Ascending aorta (tissue), 2 donors: ENCODE data around the gene TRIM33. TPM values are rescaled to one million over a fixed set of nuclear protein-coding genes. Genes with fewer than 3 reads are reported as not detected.

ENCODE experiments used
- DNase-seq, 2 donors: peaks; one replicate each; pipeline ENCODE4 v3.0.0-alpha.2; 2019; ENCODE audit warnings: low spot score in 2 of 2
- H3K27ac ChIP-seq, 2 donors: fragments of 200-600 bp; sonication (generic); one replicate each; pipeline ENCODE4 v1.5.1; 2016 to 2017; ENCODE audit warnings: mild to moderate bottlenecking in 1 of 2
- H3K27me3 ChIP-seq: fragments of 200-600 bp; sonication (generic); one replicate; pipeline ENCODE4 v1.5.1; 2017
- H3K36me3 ChIP-seq, 2 donors: fragments of 200-600 bp; sonication (generic); one replicate each; pipeline ENCODE4 v1.5.1; 2016
- H3K4me1 ChIP-seq, 2 donors: fragments of 200-600 bp; sonication (generic); one replicate each; pipeline ENCODE4 v1.5.1; 2016 to 2017; ENCODE audit warnings: mild to moderate bottlenecking in 1 of 2
- H3K4me3 ChIP-seq, 2 donors: fragments of 200-600 bp; sonication (generic); one replicate each; pipeline ENCODE4 v1.5.1; 2016 to 2017; ENCODE audit warnings: mild to moderate bottlenecking in 1 of 2
- H3K9me3 ChIP-seq, 2 donors: fragments of 200-600 bp; sonication (generic); one replicate each; pipeline ENCODE4 v1.5.1; 2016
- intact Hi-C: fragments of 100-400 bp; cut with DNase I; formaldehyde crosslinking; loops from one replicate; pipeline ENCODE4 v1.15.1; 2023
- total RNA-seq: library from RNA; depleted of rRNA; stranded (reverse); fragments of >200 nt; gene quantifications from one replicate; pipeline ENCODE4 v1.1.0, GENCODE V29; 2016
- TF ChIP-seq, protein P1 (sequence below), 3 experiments: fragments of 200-600 bp in 2 of 3; fragments of 450-650 bp in 1 of 3; sonication (generic) in 2 of 3; IDR thresholded peaks; one replicate each; pipeline ENCODE4 v1.5.1; 2016 to 2019; ENCODE audit warnings: antibody characterized with exemption in 3 of 3, mild to moderate bottlenecking in 1 of 3, moderate library complexity in 1 of 3

TRIM33 gene
- total RNA-seq, 1 donor from 2014 or later = 42.5 TPM

DNA sequence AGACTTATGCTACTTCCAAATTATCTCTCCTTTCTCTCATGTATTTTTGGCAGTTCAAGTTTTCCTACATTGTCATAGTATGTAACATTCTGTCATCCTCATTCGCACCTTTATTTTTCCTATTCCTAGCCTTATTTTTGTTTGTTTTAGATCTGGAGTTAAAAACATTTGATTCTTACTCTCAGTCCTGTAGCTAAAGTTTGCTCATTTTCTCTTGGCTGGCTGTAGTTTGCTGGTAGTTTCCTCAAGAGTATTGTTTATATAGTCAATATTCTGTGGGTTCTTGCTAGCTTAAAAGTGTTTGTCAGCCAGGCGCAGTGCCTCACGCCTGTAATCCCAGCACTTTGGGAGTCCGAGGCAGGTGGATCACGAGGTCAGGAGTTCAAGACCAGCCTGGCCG, 29.8 kb upstream of the TRIM33 start:
- Histone ChIP-seq H3K36me3 (no peaks in the 10 kb centered on the region), H3K4me3 (no peak overlapping the region), H3K9me3 (no peaks in the 10 kb centered on the region), H3K27me3 (no peaks in the 10 kb centered on the region), H3K27ac (no peak overlapping the region), H3K4me1 (no peaks in the 10 kb centered on the region)
- intact Hi-C loops = no loop called here
- TF ChIP-seq, protein P1, sequence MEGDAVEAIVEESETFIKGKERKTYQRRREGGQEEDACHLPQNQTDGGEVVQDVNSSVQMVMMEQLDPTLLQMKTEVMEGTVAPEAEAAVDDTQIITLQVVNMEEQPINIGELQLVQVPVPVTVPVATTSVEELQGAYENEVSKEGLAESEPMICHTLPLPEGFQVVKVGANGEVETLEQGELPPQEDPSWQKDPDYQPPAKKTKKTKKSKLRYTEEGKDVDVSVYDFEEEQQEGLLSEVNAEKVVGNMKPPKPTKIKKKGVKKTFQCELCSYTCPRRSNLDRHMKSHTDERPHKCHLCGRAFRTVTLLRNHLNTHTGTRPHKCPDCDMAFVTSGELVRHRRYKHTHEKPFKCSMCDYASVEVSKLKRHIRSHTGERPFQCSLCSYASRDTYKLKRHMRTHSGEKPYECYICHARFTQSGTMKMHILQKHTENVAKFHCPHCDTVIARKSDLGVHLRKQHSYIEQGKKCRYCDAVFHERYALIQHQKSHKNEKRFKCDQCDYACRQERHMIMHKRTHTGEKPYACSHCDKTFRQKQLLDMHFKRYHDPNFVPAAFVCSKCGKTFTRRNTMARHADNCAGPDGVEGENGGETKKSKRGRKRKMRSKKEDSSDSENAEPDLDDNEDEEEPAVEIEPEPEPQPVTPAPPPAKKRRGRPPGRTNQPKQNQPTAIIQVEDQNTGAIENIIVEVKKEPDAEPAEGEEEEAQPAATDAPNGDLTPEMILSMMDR (IDR thresholded peaks at IDR 0.05) = no peak
- DNase-seq = no peak

DNA sequence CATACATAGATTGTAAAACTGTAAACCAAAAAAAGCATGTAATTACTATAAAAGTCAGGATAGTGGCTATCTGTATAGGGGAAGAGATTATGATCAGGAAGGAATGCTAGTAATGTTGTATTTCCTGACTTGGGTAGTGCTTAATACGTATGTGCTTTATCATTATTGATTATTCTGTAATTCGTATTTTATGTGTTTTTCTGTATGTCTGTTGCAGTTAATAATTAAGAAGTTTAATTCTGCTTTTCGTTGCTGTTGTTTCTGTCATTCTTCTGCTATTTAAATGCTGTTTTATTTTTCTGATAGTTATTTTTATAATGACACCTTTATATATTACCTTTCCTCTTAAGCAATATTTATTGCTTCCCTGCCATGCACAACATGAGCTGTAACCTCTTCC, 29.3 kb upstream of the TRIM33 start:
- H3K36me3 ChIP-seq = no peaks in the 10 kb centered on the region
- no peaks in the 10 kb centered on the region for H3K9me3 ChIP-seq
- DNase-seq = no peak
- no peaks in the 10 kb centered on the region for H3K27me3 ChIP-seq
- TF ChIP-seq, protein P1 (IDR thresholded peaks at IDR 0.05) = no peak
- no peak overlapping the region for H3K27ac ChIP-seq
- no peaks in the 10 kb centered on the region for H3K4me1 ChIP-seq
- intact Hi-C loops = no loop called here
- H3K4me3 ChIP-seq = no peak overlapping the region

DNA sequence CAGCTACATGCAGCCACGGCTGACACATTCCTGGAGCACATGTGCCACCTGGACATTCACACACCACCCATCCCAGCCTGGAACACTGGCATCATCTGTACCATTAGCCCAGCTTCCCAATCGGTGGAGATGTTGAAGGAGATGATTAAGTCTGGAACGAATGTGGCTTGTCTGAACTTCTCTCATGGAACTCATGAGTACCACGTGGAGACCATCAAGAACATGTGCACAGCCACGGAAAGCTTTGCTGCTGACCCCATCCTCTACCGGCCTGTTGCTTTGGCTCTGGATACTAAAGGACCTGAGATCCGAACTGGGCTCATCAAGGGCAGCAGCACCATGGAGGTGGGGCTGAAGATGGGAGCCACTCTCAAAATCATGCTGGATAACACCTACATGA, 25.0 kb upstream of the TRIM33 start:
- H3K4me1 ChIP-seq = no peaks in the 10 kb centered on the region
- TF ChIP-seq, protein P1 (IDR thresholded peaks at IDR 0.05) = no peak
- no peak overlapping the region for H3K27ac ChIP-seq
- DNase-seq = no peak
- H3K27me3 ChIP-seq = no peaks in the 10 kb centered on the region
- H3K4me3 ChIP-seq = no peak overlapping the region
- no peaks in the 10 kb centered on the region for H3K9me3 ChIP-seq
- intact Hi-C loops = no loop called here
- H3K36me3 ChIP-seq = no peaks in the 10 kb centered on the region

DNA sequence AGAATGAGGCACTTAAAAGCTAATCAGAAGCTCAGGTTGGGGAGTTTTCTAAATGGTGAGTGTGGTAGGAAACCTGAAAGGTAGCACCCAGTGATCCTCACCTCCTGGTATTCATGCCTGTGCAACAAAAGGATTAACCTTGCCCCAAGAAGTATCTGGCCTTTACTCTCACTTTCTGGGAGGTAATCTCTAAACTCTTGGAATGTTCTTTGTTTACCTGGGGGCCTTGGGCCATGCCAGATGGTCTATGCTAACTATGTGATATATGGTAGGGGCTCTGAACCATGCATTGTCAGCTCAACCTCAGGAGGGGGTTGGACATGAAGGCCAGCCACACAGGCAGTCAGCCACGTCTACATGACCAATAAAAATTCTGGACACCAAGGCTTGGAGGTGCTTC, 24.4 kb upstream of the TRIM33 start:
- no peak overlapping the region for H3K27ac ChIP-seq
- no peaks in the 10 kb centered on the region for H3K9me3 ChIP-seq
- no peaks in the 10 kb centered on the region for H3K4me1 ChIP-seq
- intact Hi-C loops = no loop called here
- TF ChIP-seq, protein P1 (IDR thresholded peaks at IDR 0.05) = no peak
- no peaks in the 10 kb centered on the region for H3K36me3 ChIP-seq
- no peaks in the 10 kb centered on the region for H3K27me3 ChIP-seq
- no peak for DNase-seq
- H3K4me3 ChIP-seq = no peak overlapping the region

DNA sequence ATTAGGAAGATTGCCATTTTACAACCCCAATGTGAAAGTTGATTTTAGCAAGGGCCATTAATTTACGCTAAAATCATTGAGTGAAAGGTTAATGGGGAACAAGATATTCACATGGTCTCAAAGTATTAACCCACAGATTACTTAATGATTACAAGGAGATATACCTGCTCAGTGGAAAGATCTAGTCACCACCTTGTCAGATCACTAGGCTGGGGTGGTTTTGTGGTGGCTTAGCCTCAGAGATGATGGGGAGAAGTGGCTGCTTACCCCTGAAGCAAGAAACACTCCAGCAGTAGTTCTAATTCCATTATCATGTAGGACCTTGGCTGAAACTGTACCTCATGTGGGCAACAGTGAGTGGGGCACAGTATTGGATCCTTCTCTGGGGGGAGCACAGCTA, 20.1 kb upstream of the TRIM33 start:
- no peaks in the 10 kb centered on the region for H3K27me3 ChIP-seq
- H3K4me1 ChIP-seq = no peaks in the 10 kb centered on the region
- no peaks in the 10 kb centered on the region for H3K9me3 ChIP-seq
- H3K36me3 ChIP-seq = no peaks in the 10 kb centered on the region
- DNase-seq = no peak
- no peak overlapping the region for H3K4me3 ChIP-seq
- TF ChIP-seq, protein P1 (IDR thresholded peaks at IDR 0.05) = no peak
- intact Hi-C loops = no loop called here
- no peak overlapping the region for H3K27ac ChIP-seq

GRCh38 chr1:114530224-114530623, 19.2 kb upstream of the TRIM33 start:
- H3K9me3 ChIP-seq = no peaks in the 10 kb centered on the region
- H3K27ac ChIP-seq = no peak overlapping the region
- no peaks in the 10 kb centered on the region for H3K36me3 ChIP-seq
- intact Hi-C loops = no loop called here
- no peak for DNase-seq
- H3K27me3 ChIP-seq = no peaks in the 10 kb centered on the region
- H3K4me3 ChIP-seq = no peak overlapping the region
- no peaks in the 10 kb centered on the region for H3K4me1 ChIP-seq
- TF ChIP-seq, protein P1 (IDR thresholded peaks at IDR 0.05) = no peak
